Measurements from ENCODE around the gene PAGE3.

The PAGE3 gene, protein sequence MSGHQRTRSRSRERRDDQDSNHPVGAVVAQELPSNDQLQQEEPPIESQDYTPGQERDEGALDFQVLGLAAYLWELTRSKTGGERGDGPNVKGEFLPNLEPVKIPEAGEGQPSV

DNA sequence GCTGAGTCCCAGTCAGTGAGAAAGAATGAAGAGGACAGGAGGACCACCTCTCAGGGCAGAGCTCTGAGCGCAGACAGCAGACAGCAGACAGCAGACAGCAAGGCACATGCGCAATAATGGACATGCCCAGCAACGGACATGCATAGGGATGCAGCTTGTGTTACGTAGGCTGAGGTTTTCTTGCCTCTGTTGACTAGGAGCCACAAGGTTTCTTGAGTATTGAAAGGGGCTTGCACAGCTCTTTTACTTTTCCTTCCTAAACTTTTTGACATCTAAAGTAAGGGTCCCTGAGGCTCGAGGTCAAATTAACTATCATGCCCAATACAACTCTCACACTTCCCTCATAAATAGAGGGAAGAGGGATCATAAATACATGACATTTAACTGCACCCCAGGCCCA is at the start of gene PAGE3:
PAGE3 (minus strand) TSS at position 101 of the 400 bp plus-strand sequence. CDS start 1,013 bp downstream, outside the sequence.
- no peak for DNase-seq

DNA sequence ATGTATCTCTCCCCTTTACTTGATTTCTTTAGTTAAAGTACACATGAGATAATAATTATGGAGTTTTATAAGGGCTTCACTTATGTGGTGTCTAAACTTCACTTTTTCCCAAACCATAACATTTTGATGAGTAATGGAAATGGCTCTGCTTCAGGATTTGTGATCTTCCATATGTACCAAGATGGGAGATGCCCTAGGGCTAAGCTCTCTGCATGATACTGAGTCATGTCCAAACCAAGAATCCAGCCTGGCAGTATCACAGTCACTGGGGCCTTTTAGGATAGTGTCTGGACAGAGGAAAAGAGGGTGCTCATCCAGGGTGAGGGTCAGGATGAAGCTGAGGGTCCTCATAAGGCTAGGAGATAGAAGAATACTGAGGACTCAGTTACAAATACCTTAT is 47.9 kb upstream of the PAGE3 start:
- no peak for DNase-seq

GRCh38 chrX:55290963-55291362 is 26.2 kb upstream of the PAGE3 start:
- DNase-seq: no peak

- DNase-seq: no peak
These were observed 15.1 kb upstream of the PAGE3 start for GRCh38 chrX:55279832-55280231.

GRCh38 chrX:55260806-55261205 is 3.9 kb downstream of the PAGE3 start:
- DNase-seq: no peak

DNA sequence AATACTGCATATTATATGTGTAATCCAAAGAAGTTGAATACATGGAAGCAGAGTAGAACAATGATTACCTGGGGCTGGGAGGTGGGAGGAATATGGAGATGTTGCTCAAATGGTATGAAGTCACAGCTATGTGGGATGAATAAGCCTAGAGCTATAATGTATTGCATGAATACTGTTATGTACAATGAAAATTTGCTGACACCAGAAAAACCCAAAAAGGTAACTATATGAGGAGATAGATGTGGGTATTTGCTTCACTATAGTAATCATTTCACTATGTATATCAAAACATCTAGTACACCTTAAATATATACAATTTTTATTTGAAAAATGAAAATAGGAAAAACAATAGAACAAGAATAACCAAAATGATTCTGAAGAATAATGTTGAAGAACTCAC is 11.2 kb downstream of the PAGE3 start:
- DNase-seq: no peak

DNA sequence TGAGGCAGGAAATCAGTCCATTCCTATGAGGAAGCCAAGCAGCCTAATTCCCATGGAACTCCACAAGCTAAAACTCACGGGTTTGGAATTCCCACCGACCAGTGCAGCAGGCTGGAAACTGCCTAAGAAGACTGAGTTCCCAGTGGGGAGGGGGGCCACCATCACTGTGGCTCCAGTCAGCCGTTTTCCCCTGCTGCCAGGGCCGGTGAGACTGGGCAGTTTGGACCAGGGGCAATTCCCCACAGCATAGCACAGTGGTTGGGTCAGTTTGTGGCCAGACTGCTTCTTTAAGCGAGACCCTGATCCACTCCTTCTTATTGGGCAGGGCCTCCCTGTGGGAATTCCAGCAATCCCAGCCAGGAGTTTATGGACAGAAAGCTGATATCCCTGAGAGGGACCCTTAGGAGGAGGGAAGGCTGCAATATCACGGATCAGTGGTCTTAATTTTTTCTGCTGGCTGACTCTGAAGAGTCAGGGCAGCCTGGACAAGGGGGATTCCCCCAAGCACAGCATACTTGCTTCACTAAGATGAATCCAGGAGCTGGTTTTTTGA is 23.9 kb downstream of the PAGE3 start:
- no peak for DNase-seq

DNA sequence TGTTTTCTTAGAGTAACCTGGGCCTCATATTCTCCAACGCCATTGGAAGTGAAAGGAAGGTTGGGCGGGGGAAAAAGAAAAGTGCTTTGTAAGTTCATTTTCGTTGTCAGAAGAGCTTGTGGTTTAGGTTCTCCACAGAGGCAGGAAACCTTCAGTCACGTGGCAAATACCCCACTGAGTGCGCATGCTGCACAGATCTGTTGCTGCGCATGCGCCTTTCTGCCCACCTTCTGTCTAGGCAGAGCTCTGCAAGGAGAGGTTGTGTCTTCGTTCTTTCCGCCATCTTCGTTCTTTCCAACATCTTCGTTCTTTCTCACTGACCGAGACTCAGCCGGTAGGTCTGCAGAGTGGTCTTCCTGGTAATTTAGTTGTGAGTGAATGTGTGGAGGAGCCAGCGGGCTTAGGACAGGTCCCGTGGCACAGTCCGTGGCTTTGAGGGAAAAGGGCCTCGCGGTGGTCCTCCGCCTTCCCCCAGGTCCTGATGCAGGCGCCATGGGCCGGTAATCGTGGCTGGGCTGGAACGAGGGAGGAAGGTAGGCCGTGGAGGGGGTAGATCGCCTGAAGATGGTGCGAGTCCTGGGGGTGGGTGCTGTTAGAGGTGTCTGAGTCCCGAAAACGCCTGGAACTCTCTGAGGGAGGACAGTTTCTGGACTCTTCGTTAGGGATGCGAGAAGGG is 44.5 kb downstream of the PAGE3 start, which contains the start of gene PAGE5:
PAGE5 (plus strand) TSS at position 228 of the 676 bp plus-strand sequence. CDS start 1,037 bp downstream, outside the sequence.
- DNase-seq: no peak

DNA sequence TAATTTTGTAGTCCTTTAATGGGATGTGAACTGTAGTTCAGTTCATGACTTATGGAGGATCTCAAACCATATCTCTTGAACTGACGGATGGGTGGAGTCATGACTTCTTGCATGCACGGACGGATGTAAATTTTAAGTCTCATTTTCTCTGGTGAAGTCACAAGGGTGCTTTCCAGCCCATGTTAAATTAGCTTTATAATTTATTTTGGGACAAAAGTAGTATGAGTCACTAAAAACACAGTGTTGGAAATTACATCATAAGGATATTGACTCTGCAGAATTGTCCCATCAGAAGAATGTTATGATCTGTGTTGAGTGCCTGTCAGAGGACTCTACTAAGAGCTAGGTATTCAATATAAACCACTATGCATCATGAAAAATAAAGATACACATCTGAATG is 51.3 kb downstream of the PAGE3 start:
- DNase-seq: no peak

GRCh38 chrX:55210931-55211677 is 53.6 kb downstream of the PAGE3 start:
- no peak for DNase-seq
